GM19238 (cell line): ENCODE results near the gene TMEM82.

Source experiments
- DNase-seq: peaks from one replicate; pipeline ENCODE4 v3.0.0; 2011; ENCODE audit warnings: low spot score; ENCODE audit not compliant: insufficient read length

Gene TMEM82

DNA sequence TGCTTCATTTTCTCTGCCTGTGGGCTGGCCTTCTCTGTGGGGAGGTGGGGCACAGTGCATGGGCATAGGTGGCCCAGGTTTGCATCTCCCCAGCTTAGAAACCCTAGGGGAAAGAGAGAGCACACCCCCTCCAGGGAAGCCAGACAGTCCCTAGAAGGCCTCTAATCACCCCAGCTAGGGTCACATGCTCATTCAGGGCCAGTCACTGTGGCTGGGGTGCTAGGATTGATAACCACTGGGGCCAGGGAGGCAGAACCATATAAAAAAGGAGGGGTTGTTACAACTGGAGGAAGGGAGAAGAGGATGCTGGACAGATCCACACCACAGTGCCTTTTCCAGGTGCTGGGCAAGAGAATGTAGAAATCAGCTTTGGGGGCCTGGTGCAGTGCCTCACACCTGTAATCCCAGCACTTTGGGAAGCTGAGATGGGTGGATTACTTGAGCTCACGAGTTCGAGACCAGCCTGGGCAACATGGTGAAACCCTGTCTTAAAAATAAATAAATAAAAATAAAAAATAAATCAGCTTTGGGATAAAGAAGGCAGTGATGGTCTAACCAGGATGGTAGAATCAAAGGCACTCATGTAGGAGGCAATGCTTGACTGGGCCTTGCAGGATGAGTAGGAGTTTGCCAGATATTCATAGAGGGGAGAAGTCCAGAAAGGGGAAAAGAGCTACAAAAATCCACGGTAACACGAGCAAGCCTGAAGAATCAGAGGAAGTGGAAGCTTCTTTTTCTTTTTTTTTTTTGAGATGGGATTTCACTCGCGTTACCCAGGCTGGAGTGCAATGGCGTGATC is 35.8 kb downstream of the TMEM82 start:
- no peak for DNase-seq

DNA sequence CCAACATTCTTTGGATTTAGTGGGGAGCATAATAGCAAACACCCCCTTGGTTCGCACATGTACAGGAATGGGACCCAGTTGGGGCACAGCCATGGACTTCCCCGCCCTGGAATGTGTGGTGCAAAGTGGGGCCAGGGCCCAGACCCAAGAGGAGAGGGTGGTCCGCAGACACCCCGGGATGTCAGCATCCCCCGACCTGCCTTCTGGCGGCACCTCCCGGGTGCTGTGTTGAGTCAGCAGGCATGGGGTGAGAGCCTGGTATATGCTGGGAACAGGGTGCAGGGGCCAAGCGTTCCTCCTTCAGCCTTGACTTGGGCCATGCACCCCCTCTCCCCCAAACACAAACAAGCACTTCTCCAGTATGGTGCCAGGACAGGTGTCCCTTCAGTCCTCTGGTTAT is 43.4 kb downstream of the TMEM82 start:
- no peak for DNase-seq

DNA sequence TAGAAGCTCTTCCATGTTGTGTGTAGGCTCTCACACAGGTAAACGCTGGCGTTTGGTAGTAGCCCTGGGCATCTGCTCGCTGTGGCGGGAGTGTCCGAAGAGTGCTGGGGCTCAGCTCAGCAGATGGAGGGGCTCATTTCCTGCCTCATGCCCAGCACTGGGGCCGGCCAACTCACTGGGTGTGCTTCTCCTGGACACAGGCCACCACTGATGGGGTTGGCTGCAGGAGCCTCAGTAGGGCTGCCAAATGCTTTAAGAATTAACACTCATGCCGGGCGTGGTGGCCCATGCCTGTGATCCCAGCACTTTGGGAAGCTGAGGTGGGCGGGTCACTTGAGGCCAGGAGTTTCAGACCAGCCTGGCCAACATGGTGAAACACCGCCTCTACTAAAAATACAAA is 44.3 kb downstream of the TMEM82 start:
- no peak for DNase-seq

DNA sequence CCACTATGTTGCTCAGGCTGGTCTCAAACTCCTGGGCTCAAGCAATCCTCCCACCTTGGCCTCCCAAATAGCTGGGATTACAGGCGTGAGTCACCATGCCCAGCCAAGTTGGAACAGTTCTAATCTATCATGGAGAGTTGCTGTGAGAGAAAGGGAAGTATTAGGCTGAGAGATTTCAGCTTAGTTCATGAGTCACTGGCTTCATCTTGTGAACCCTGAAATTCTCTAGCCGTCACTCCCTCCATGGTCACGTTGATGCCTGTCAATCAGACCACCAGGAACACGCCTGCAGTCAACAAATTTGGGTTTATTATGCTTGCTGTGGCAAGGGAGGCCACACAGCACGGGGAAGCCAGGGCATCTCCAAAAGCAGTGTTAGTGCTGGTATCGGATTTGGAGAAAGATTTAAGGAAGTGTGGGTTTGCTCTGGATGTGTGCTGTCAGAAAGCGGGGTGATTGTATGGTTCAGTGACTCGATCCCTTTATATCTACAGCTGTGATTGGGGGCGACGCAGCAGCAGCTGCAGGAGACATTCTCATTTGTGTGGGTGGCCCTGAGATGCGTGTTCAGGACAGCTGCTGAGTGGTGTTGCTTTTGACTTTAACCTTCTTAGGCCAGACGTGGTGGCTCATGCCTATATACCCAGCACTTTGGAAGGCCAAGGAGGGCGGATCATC is 46.5 kb downstream of the TMEM82 start:
- DNase-seq, result no peak

DNA sequence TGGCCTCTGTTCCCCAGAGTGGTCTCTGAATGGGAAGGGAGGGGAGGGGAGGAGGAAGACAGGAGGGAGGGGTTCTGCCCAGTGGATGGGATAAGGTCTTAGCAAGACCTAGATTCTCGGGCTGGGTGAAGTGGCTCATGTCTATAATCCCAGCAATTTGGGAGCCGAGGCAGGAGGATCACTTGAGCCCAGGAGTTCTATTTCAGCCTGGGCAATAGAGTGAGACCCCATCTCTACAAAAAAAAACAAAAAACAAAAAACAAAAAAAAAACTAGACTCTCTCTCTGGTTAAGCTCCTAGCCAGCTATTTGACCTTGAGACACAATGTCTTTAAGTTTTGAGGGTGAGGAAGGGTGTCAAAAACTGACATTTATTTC is 53.8 kb downstream of the TMEM82 start:
- no peak for DNase-seq
